WTC11 (cell line): ENCODE results near the gene C19orf47. TPM values are rescaled to one million over a fixed set of nuclear protein-coding genes. Genes with fewer than 3 reads are reported as not detected.

Experiments
- ATAC-seq: fragments of 200-7000 bp; cut with Tn5 transposase; 2 replicates; pipeline ENCODE4 v1.10.0; 2021; ENCODE audit warnings: mild to moderate bottlenecking, moderate library complexity
- CTCF ChIA-PET: fragments of 300-600 bp; sonication (Branson Sonifier 250); formaldehyde crosslinking; loops from one replicate; lab custom pipeline; 2021; ENCODE audit warnings: antibody characterized with exemption; lab: Charles Lee
- POLR2A ChIA-PET: fragments of 350-600 bp; sonication (Branson Sonifier 250); formaldehyde crosslinking; loops from one replicate; lab custom pipeline; 2021; ENCODE audit warnings: antibody characterized with exemption; lab: Charles Lee
- DNase-seq: peaks from one replicate; pipeline ENCODE4 v3.0.0; 2021; ENCODE audit warnings: low spot score
- H3K27ac Mint-ChIP-seq: 2 replicates; pipeline ENCODE4 v1.8.0; 2021; ENCODE audit warnings: mixed read lengths
- H3K27me3 Mint-ChIP-seq: 2 replicates; pipeline ENCODE4 v1.8.0; 2021; ENCODE audit warnings: low read depth, mild to moderate bottlenecking, moderate library complexity, mixed read lengths
- H3K36me3 Mint-ChIP-seq: 2 replicates; pipeline ENCODE4 v1.8.0; 2021; ENCODE audit warnings: mixed read lengths
- H3K4me1 Mint-ChIP-seq: 2 replicates; pipeline ENCODE4 v1.8.0; 2022; ENCODE audit warnings: mixed read lengths
- H3K4me3 Mint-ChIP-seq: 2 replicates; pipeline ENCODE4 v1.8.0; 2021; ENCODE audit warnings: mild to moderate bottlenecking, moderate library complexity, mixed read lengths
- H3K9me3 Mint-ChIP-seq: 2 replicates; pipeline ENCODE4 v1.8.0; 2021; ENCODE audit warnings: mixed read lengths
- AFF4 ChIP-seq: sonication (generic); formaldehyde crosslinking; IDR thresholded peaks from 2 replicates; pipeline ENCODE4 v1.8.1; 2023; ENCODE audit warnings: mild to moderate bottlenecking, missing genetic modification reagents, borderline replicate concordance
- CREM ChIP-seq: sonication (generic); formaldehyde crosslinking; IDR thresholded peaks from 2 replicates; pipeline ENCODE4 v1.8.1; 2022; ENCODE audit warnings: mild to moderate bottlenecking, missing genetic modification reagents, moderate library complexity
- ETV6 ChIP-seq: sonication (generic); formaldehyde crosslinking; IDR thresholded peaks from 2 replicates; pipeline ENCODE4 v1.8.1; 2022; ENCODE audit warnings: mild to moderate bottlenecking, missing genetic modification reagents
- JUN ChIP-seq: sonication (generic); formaldehyde crosslinking; IDR thresholded peaks from 2 replicates; pipeline ENCODE4 v1.8.0; 2023; ENCODE audit warnings: mild to moderate bottlenecking, missing genetic modification reagents
- KAT7 ChIP-seq: sonication (generic); formaldehyde crosslinking; IDR thresholded peaks from 2 replicates; pipeline ENCODE4 v1.8.1; 2023; ENCODE audit warnings: missing genetic modification reagents, mild to moderate bottlenecking, borderline replicate concordance
- MYBL2 ChIP-seq: sonication (generic); formaldehyde crosslinking; IDR thresholded peaks from 2 replicates; pipeline ENCODE4 v1.8.1; 2023; ENCODE audit warnings: mild to moderate bottlenecking, moderate library complexity, missing genetic modification reagents
- NR1H2 ChIP-seq: sonication (generic); formaldehyde crosslinking; IDR thresholded peaks from 2 replicates; pipeline ENCODE4 v1.9.0; 2021; ENCODE audit warnings: mild to moderate bottlenecking, moderate library complexity, missing genetic modification reagents
- PREB ChIP-seq: sonication (generic); formaldehyde crosslinking; IDR thresholded peaks from 2 replicates; pipeline ENCODE4 v1.8.1; 2022; ENCODE audit warnings: mild to moderate bottlenecking, missing genetic modification reagents, moderate library complexity, borderline replicate concordance
- ZMAT4 ChIP-seq: fragments of 250-450 bp; sonication (Bioruptor Pico); IDR thresholded peaks from 2 replicates; pipeline ENCODE4 v1.9.0; 2021; ENCODE audit warnings: mild to moderate bottlenecking
- ZNF263 ChIP-seq: sonication (generic); formaldehyde crosslinking; IDR thresholded peaks from 2 replicates; pipeline ENCODE4 v1.8.1; 2022; ENCODE audit warnings: low read depth, mild to moderate bottlenecking, moderate library complexity, missing genetic modification reagents
- ZNF317 ChIP-seq: sonication (generic); formaldehyde crosslinking; IDR thresholded peaks from 2 replicates; pipeline ENCODE4 v1.8.1; 2023; ENCODE audit warnings: low read depth, mild to moderate bottlenecking, moderate library complexity, missing genetic modification reagents, borderline replicate concordance
- ZNF425 ChIP-seq: fragments of 250-450 bp; sonication (Bioruptor Pico); conservative IDR thresholded peaks from 2 replicates; pipeline ENCODE4 v1.9.0; 2021; ENCODE audit warnings: mild to moderate bottlenecking
- total RNA-seq: library from RNA; stranded (reverse); gene quantifications from 3 replicates; pipeline ENCODE4 v1.2.3, GENCODE V29; 2021
- TF ChIP-seq, protein P1 (sequence below): fragments of 250-450 bp; sonication (Bioruptor Pico); IDR thresholded peaks from 2 replicates; pipeline ENCODE4 v1.8.0; 2021; ENCODE audit warnings: mild to moderate bottlenecking
- TF ChIP-seq, protein P2 (sequence below): sonication (generic); formaldehyde crosslinking; IDR thresholded peaks from 2 replicates; pipeline ENCODE4 v1.8.0; 2022; ENCODE audit warnings: mild to moderate bottlenecking, missing genetic modification reagents
- TF ChIP-seq, protein P3 (sequence below): sonication (generic); formaldehyde crosslinking; IDR thresholded peaks from 2 replicates; pipeline ENCODE4 v1.8.1; 2023; ENCODE audit warnings: mild to moderate bottlenecking, missing genetic modification reagents, moderate library complexity

Gene C19orf47
- total RNA-seq, 1 experiment from 2014 or later = 15.6 TPM

GRCh38 chr19:40321076-40321475 is 27.1 kb downstream of the C19orf47 start:
- ChIA-PET POLR2A (no interaction called here), CTCF (interaction anchor here (2.2 kb wide), 1 partner anchor 16 kb away, joined by 6 read pairs; no protein-coding TSS in a partner anchor)
- H3K27ac Mint-ChIP-seq = no peak overlapping the region
- no peak overlapping the region for H3K4me3 Mint-ChIP-seq
- no peaks in the 10 kb centered on the region for H3K27me3 Mint-ChIP-seq
- H3K36me3 Mint-ChIP-seq = peaks cover 30% of the 10 kb centered on the region
- H3K4me1 Mint-ChIP-seq = no peaks in the 10 kb centered on the region
- DNase-seq = no peak
- no peak for ATAC-seq
- no peak for TF ChIP-seq NR1H2
- no peak for TF ChIP-seq MYBL2
- TF ChIP-seq, protein P1, sequence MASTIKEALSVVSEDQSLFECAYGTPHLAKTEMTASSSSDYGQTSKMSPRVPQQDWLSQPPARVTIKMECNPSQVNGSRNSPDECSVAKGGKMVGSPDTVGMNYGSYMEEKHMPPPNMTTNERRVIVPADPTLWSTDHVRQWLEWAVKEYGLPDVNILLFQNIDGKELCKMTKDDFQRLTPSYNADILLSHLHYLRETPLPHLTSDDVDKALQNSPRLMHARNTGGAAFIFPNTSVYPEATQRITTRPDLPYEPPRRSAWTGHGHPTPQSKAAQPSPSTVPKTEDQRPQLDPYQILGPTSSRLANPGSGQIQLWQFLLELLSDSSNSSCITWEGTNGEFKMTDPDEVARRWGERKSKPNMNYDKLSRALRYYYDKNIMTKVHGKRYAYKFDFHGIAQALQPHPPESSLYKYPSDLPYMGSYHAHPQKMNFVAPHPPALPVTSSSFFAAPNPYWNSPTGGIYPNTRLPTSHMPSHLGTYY (CRISPR knock-in tag) = no peak
- TF ChIP-seq CREM (CRISPR knock-in tag) = no peak
- no peak for TF ChIP-seq PREB
- TF ChIP-seq, protein P2, sequence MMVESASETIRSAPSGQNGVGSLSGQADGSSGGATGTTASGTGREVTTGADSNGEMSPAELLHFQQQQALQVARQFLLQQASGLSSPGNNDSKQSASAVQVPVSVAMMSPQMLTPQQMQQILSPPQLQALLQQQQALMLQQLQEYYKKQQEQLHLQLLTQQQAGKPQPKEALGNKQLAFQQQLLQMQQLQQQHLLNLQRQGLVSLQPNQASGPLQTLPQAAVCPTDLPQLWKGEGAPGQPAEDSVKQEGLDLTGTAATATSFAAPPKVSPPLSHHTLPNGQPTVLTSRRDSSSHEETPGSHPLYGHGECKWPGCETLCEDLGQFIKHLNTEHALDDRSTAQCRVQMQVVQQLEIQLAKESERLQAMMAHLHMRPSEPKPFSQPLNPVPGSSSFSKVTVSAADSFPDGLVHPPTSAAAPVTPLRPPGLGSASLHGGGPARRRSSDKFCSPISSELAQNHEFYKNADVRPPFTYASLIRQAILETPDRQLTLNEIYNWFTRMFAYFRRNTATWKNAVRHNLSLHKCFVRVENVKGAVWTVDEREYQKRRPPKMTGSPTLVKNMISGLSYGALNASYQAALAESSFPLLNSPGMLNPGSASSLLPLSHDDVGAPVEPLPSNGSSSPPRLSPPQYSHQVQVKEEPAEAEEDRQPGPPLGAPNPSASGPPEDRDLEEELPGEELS (CRISPR knock-in tag) = no peak
- no peak for TF ChIP-seq KAT7 (CRISPR knock-in tag)
- TF ChIP-seq ZNF317 (CRISPR knock-in tag) = no peak
- TF ChIP-seq AFF4 = no peak
- TF ChIP-seq ZNF263 (CRISPR knock-in tag) = no peak
- TF ChIP-seq ZNF425 (CRISPR knock-in tag) = no peak
- TF ChIP-seq, protein P3, sequence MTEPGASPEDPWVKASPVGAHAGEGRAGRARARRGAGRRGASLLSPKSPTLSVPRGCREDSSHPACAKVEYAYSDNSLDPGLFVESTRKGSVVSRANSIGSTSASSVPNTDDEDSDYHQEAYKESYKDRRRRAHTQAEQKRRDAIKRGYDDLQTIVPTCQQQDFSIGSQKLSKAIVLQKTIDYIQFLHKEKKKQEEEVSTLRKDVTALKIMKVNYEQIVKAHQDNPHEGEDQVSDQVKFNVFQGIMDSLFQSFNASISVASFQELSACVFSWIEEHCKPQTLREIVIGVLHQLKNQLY (CRISPR knock-in tag) = no peak
- no peak for TF ChIP-seq JUN
- TF ChIP-seq ETV6 (CRISPR knock-in tag) = no peak
- no peak for TF ChIP-seq ZMAT4 (CRISPR knock-in tag)
- no peaks in the 10 kb centered on the region for H3K9me3 Mint-ChIP-seq
